Lung (tissue), 12 donors: Measurements from ENCODE around the gene RNF150. TPM values are rescaled to one million over a fixed set of nuclear protein-coding genes. Genes with fewer than 3 reads are reported as not detected.
"Not testable (repeated sequence)": the region's sequence is repeated elsewhere in the genome, so short reads cannot be mapped to it uniquely, and the experiment has no call there.

Source experiments
- ATAC-seq: fragments of 200-7000 bp; cut with Tn5 transposase; one replicate; pipeline ENCODE4 v1.9.1; 2020; ENCODE audit warnings: moderate number of reproducible peaks; ENCODE audit not compliant: insufficient read depth, low FRiP score
- DNase-seq, 3 donors: peaks; one replicate each; pipeline ENCODE4 v3.0.0-alpha.2; 2013 to 2017
- H3K27ac ChIP-seq, 2 donors: one replicate each; pipeline ENCODE4 v1.5.1; 2013; ENCODE audit warnings: mild to moderate bottlenecking in 2 of 2, moderate library complexity in 2 of 2, control low read depth in 1 of 2, inconsistent platforms in 1 of 2, low read depth in 1 of 2, low read length in 1 of 2
- H3K27me3 ChIP-seq, 3 donors: one replicate each; pipeline ENCODE4 v1.5.1; 2013; ENCODE audit warnings: low read length in 2 of 3; ENCODE audit not compliant: control insufficient read depth in 3 of 3, insufficient read depth in 3 of 3
- H3K36me3 ChIP-seq, 4 donors: one replicate each; pipeline ENCODE4 v1.5.1; 2013; ENCODE audit warnings: low read length in 4 of 4, mild to moderate bottlenecking in 1 of 4, moderate library complexity in 1 of 4; ENCODE audit not compliant: control insufficient read depth in 4 of 4, insufficient read depth in 4 of 4
- H3K4me1 ChIP-seq, 5 donors: one replicate each; pipeline ENCODE4 v1.5.1; 2013; ENCODE audit warnings: low read length in 5 of 5, mild to moderate bottlenecking in 2 of 5, moderate library complexity in 1 of 5; ENCODE audit not compliant: control insufficient read depth in 5 of 5, insufficient read depth in 5 of 5
- H3K4me3 ChIP-seq: one replicate; pipeline ENCODE4 v1.5.1; 2013; ENCODE audit warnings: mild to moderate bottlenecking, control low read depth, moderate library complexity
- H3K9ac ChIP-seq, 2 donors: one replicate each; pipeline ENCODE4 v1.5.1; 2013; ENCODE audit warnings: low read length in 2 of 2, control low read depth in 1 of 2; ENCODE audit not compliant: insufficient read depth in 1 of 2
- H3K9me3 ChIP-seq, 4 donors: one replicate each; pipeline ENCODE4 v1.5.1; 2013; ENCODE audit warnings: low read length in 3 of 4, mild to moderate bottlenecking in 1 of 4, moderate library complexity in 1 of 4; ENCODE audit not compliant: control insufficient read depth in 4 of 4, insufficient read depth in 3 of 4
- WGBS, 2 donors: extraction: QIAGEN DNeasy Blood & Tissue Kit; methylation state at CpG; one replicate each; pipeline ENCODE4 v1.1.7; 2013; 5-methylcytosine and 5-hydroxymethylcytosine counted together
- polyA plus RNA-seq, 2 donors: library from polyadenylated mRNA; stranded (reverse); fragments of 200-250 nt; gene quantifications; one replicate each; pipeline ENCODE4 v1.2.1, GENCODE V29; 2013
- total RNA-seq, 2 donors: library from RNA; depleted of rRNA in 1 of 2; stranded (reverse); fragments of >200 nt in 1 of 2; gene quantifications; one replicate each; pipeline ENCODE4 v1.2.1, GENCODE V29; 2014 to 2021
- TF ChIP-seq, protein P1 (sequence below): IDR thresholded peaks from 2 replicates; pipeline ENCODE4 v1.5.1; 2012; ENCODE audit warnings: mild to moderate bottlenecking; ENCODE audit errors: control extremely low read depth, extremely low read depth
- donor health status: control.
- donor health status: control.
- donor health status: Bipolar disorder and iron deficiency.
- donor health status: healthy.
- donor health status: DM: yes; HTN: yes; CAD: no.

The RNF150 gene
- total and polyA plus RNA-seq, 4 donors, result 0.18 to 19.3 (median 2.1) TPM

GRCh38 chr4:141057582-141057981 is 75.7 kb downstream of the RNF150 start:
- Histone ChIP-seq H3K9me3 (no peaks in the 10 kb centered on the region), H3K4me3 (no peak overlapping the region), H3K27me3 (no peaks in the 10 kb centered on the region), H3K4me1 (peaks cover 0 to 8% (median 0%) of the 10 kb centered on the region in 5 donors), H3K27ac (no peak overlapping the region), H3K36me3 (no peaks in the 10 kb centered on the region), H3K9ac (no peak overlapping the region)
- DNase-seq (no peak), ATAC-seq (no peak)
- 66 to 89% methylated on average over 2 of the region's 2 CpGs for WGBS, 2 donors
- TF ChIP-seq, protein P1, sequence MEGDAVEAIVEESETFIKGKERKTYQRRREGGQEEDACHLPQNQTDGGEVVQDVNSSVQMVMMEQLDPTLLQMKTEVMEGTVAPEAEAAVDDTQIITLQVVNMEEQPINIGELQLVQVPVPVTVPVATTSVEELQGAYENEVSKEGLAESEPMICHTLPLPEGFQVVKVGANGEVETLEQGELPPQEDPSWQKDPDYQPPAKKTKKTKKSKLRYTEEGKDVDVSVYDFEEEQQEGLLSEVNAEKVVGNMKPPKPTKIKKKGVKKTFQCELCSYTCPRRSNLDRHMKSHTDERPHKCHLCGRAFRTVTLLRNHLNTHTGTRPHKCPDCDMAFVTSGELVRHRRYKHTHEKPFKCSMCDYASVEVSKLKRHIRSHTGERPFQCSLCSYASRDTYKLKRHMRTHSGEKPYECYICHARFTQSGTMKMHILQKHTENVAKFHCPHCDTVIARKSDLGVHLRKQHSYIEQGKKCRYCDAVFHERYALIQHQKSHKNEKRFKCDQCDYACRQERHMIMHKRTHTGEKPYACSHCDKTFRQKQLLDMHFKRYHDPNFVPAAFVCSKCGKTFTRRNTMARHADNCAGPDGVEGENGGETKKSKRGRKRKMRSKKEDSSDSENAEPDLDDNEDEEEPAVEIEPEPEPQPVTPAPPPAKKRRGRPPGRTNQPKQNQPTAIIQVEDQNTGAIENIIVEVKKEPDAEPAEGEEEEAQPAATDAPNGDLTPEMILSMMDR, result no peak

GRCh38 chr4:141056473-141056872 is 76.8 kb downstream of the RNF150 start:
- Histone ChIP-seq H3K9ac (no peak overlapping the region), H3K4me3 (no peak overlapping the region), H3K36me3 (no peaks in the 10 kb centered on the region), H3K9me3 (peaks cover 0 to 3% (median 0%) of the 10 kb centered on the region in 4 donors), H3K4me1 (peaks cover 0 to 8% (median 0%) of the 10 kb centered on the region in 5 donors), H3K27ac (no peak overlapping the region), H3K27me3 (no peaks in the 10 kb centered on the region)
- 81 to 88% methylated on average over 3 of the region's 3 CpGs for WGBS, 2 donors
- TF ChIP-seq, protein P1, result no peak
- DNase-seq (no peak), ATAC-seq (no peak)

DNA sequence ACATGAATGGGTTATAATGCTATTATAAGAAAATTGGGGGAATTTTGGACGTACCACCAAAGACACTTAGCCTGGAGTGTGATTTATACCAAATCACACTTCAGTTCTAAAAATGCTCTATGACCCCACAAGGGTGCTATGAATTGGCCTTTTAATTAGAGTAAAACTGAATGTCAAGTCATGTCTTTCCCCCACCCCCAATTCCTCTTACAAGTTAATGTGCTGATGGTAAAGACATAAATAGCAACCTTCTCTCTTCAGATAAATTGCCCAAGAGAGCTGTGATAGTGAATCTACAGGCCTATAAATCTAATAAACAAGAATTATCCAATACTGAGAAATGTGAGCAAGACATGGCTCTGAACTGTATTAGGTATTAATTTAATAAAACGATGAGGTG is 78.8 kb downstream of the RNF150 start:
- Histone ChIP-seq H3K36me3 (no peaks in the 10 kb centered on the region), H3K27ac (no peak overlapping the region), H3K9me3 (peaks cover 0 to 7% (median 3%) of the 10 kb centered on the region in 4 donors), H3K27me3 (no peaks in the 10 kb centered on the region), H3K4me3 (no peak overlapping the region), H3K4me1 (peaks cover 0 to 8% (median 0%) of the 10 kb centered on the region in 5 donors), H3K9ac (no peak overlapping the region)
- TF ChIP-seq, protein P1, result no peak
- ATAC-seq, result no peak
- DNase-seq, result no peak
- 90% methylated on average over 2 of the region's 2 CpGs for WGBS, 2 donors

- DNase-seq, H3K9me3 ChIP-seq, H3K27me3 ChIP-seq, ATAC-seq, H3K4me3 ChIP-seq, H3K27ac ChIP-seq, H3K36me3 ChIP-seq, H3K9ac ChIP-seq: not testable (repeated sequence)
- WGBS, 2 donors, result 86 to 97% methylated on average over 1 of the region's 1 CpG
- H3K4me1 ChIP-seq, result peaks cover 0 to 12% (median 0%) of the 10 kb centered on the region in 5 donors
These were observed 82.3 kb downstream of the RNF150 start for GRCh38 chr4:141050999-141051398.
